GM23338 (cell line): Measurements from ENCODE around the gene CBLC. TPM values are rescaled to one million over a fixed set of nuclear protein-coding genes. Genes with fewer than 3 reads are reported as not detected.

ENCODE experiments used
- ATAC-seq: fragments of 200-7000 bp; cut with Tn5 transposase; 3 replicates; pipeline ENCODE4 v1.9.1; 2020
- DNase-seq: peaks from one replicate; pipeline ENCODE4 v3.0.0-alpha.2; 2015; ENCODE audit warnings: low spot score
- H2AFZ ChIP-seq: fragments of 200-600 bp; sonication (generic); 2 replicates; pipeline ENCODE4 v1.8.0; 2016; ENCODE audit warnings: antibody characterized with exemption, mild to moderate bottlenecking, moderate library complexity
- H3F3A ChIP-seq: fragments of 200-600 bp; sonication (generic); replicated peaks from 2 replicates; pipeline ENCODE4 v1.8.0; 2017; ENCODE audit warnings: antibody characterized with exemption, mixed run types, low read depth
- H3K27ac ChIP-seq: fragments of 200-600 bp; sonication (generic); 2 replicates; pipeline ENCODE4 v1.6.1; 2016; ENCODE audit warnings: low read depth
- H3K27me3 ChIP-seq: fragments of 200-600 bp; sonication (generic); 2 replicates; pipeline ENCODE4 v1.8.0; 2016; ENCODE audit warnings: mild to moderate bottlenecking, mixed run types, moderate library complexity; ENCODE audit not compliant: insufficient read depth
- H3K36me3 ChIP-seq: fragments of 200-600 bp; sonication (generic); 2 replicates; pipeline ENCODE4 v1.8.0; 2016; ENCODE audit warnings: mild to moderate bottlenecking; ENCODE audit not compliant: insufficient read depth
- H3K4me1 ChIP-seq: fragments of 200-600 bp; sonication (generic); 2 replicates; pipeline ENCODE4 v1.8.0; 2016; ENCODE audit warnings: mild to moderate bottlenecking, moderate library complexity; ENCODE audit not compliant: insufficient read depth
- H3K4me2 ChIP-seq: fragments of 200-600 bp; sonication (generic); 2 replicates; pipeline ENCODE4 v1.7.1; 2017; ENCODE audit warnings: mixed run types
- H3K4me3 ChIP-seq: fragments of 200-600 bp; sonication (generic); 2 replicates; pipeline ENCODE4 v1.6.1; 2016; ENCODE audit warnings: mixed run types
- H3K79me2 ChIP-seq: fragments of 200-600 bp; sonication (generic); replicated peaks from 2 replicates; pipeline ENCODE4 v1.8.0; 2017; ENCODE audit warnings: mild to moderate bottlenecking; ENCODE audit not compliant: insufficient read depth
- H3K9me2 ChIP-seq: fragments of 200-600 bp; sonication (generic); 2 replicates; pipeline ENCODE4 v1.8.0; 2017; ENCODE audit not compliant: insufficient read depth
- H4K20me1 ChIP-seq: fragments of 200-600 bp; sonication (generic); replicated peaks from 2 replicates; pipeline ENCODE4 v1.8.0; 2017; ENCODE audit warnings: mild to moderate bottlenecking; ENCODE audit not compliant: insufficient read depth
- H3K27ac Mint-ChIP-seq: 2 replicates; pipeline ENCODE4 v1.8.0; 2020; ENCODE audit warnings: inconsistent platforms, mild to moderate bottlenecking, moderate library complexity, mixed read lengths
- H3K27me3 Mint-ChIP-seq: 3 replicates; pipeline ENCODE4 v1.8.0; 2022; ENCODE audit warnings: low read depth, mild to moderate bottlenecking, moderate library complexity, mixed read lengths, inconsistent platforms; ENCODE audit not compliant: insufficient read depth, poor library complexity
- H3K36me3 Mint-ChIP-seq: 3 replicates; pipeline ENCODE4 v1.8.0; 2021; ENCODE audit warnings: low read depth, mild to moderate bottlenecking, inconsistent platforms, moderate library complexity, mixed read lengths
- H3K4me1 Mint-ChIP-seq: 3 replicates; pipeline ENCODE4 v1.8.0; 2020; ENCODE audit warnings: mild to moderate bottlenecking, inconsistent platforms, mixed read lengths
- H3K4me3 Mint-ChIP-seq: 3 replicates; pipeline ENCODE4 v1.8.0; 2021; ENCODE audit warnings: moderate library complexity, mild to moderate bottlenecking, inconsistent platforms, mixed read lengths
- H3K9me3 Mint-ChIP-seq: 3 replicates; pipeline ENCODE4 v1.8.0; 2020; ENCODE audit warnings: moderate library complexity, mild to moderate bottlenecking, inconsistent platforms, mixed read lengths
- CREB1 ChIP-seq: fragments of 250-450 bp; sonication (Bioruptor Pico); IDR thresholded peaks from 2 replicates; pipeline ENCODE4 v1.5.0; 2020; ENCODE audit warnings: low read depth, mild to moderate bottlenecking, moderate library complexity
- EZH2 ChIP-seq: fragments of 200-600 bp; sonication (generic); IDR thresholded peaks from one replicate; pipeline ENCODE4 v1.8.0; 2017; ENCODE audit warnings: antibody characterized with exemption, mild to moderate bottlenecking, low read depth; ENCODE audit not compliant: unreplicated experiment
- EZH2phosphoT487 ChIP-seq: fragments of 200-600 bp; sonication (generic); IDR thresholded peaks from one replicate; pipeline ENCODE4 v1.8.1; 2018; ENCODE audit warnings: antibody characterized with exemption; ENCODE audit not compliant: unreplicated experiment
- JUNB ChIP-seq: IDR thresholded peaks from one replicate; pipeline ENCODE4 v1.6.1; 2016; ENCODE audit warnings: antibody characterized with exemption; ENCODE audit not compliant: unreplicated experiment
- NANOG ChIP-seq: IDR thresholded peaks from 2 replicates; pipeline ENCODE4 v1.6.1; 2016; ENCODE audit warnings: antibody characterized with exemption, borderline replicate concordance
- POLR2AphosphoS5 ChIP-seq: IDR thresholded peaks from 2 replicates; pipeline ENCODE4 v1.6.1; 2016; ENCODE audit warnings: antibody characterized with exemption, low read depth
- STAT1 ChIP-seq: IDR thresholded peaks from one replicate; pipeline ENCODE4 v1.6.1; 2016; ENCODE audit warnings: antibody characterized with exemption; ENCODE audit not compliant: unreplicated experiment
- ZNF114 ChIP-seq: fragments of 250-450 bp; sonication (Bioruptor Pico); IDR thresholded peaks from 2 replicates; pipeline ENCODE4 v1.5.0; 2020; ENCODE audit warnings: mild to moderate bottlenecking, moderate library complexity
- ZNF331 ChIP-seq: fragments of 250-450 bp; sonication (Bioruptor Pico); IDR thresholded peaks from 2 replicates; pipeline ENCODE4 v1.5.0; 2020; ENCODE audit warnings: low read depth, mild to moderate bottlenecking, moderate library complexity
- polyA plus RNA-seq: library from polyadenylated mRNA; unstranded; fragments of >200 nt; fragmentation: Nextera tagmentation; extraction: Ambion mirVana; gene quantifications from 2 replicates; pipeline ENCODE4 v1.2.1, GENCODE V29; 2016
- total RNA-seq: library from RNA; depleted of rRNA; stranded (reverse); fragments of >200 nt; shearing (Covaris generic); gene quantifications from 2 replicates; pipeline ENCODE4 v1.2.3, GENCODE V29; 2014
- TF ChIP-seq, protein P1 (sequence below): IDR thresholded peaks from 2 replicates; pipeline ENCODE4 v1.6.1; 2016; ENCODE audit warnings: antibody characterized with exemption
- TF ChIP-seq, protein P2 (sequence below), 2 experiments: fragments of 200-600 bp in 1 of 2; sonication (generic) in 1 of 2; conservative IDR thresholded peaks; 2 replicates each; pipeline versions ENCODE4 v1.5.1 to v1.6.1; 2016 to 2017; ENCODE audit warnings: antibody characterized with exemption in 2 of 2, low read depth in 2 of 2, mild to moderate bottlenecking in 2 of 2, moderate library complexity in 1 of 2
- TF ChIP-seq, protein P3 (sequence below): IDR thresholded peaks from one replicate; pipeline ENCODE4 v1.6.1; 2018; ENCODE audit warnings: antibody characterized with exemption; ENCODE audit not compliant: unreplicated experiment
- TF ChIP-seq, protein P4 (sequence below): fragments of 250-450 bp; sonication (Bioruptor Pico); IDR thresholded peaks from 2 replicates; pipeline ENCODE4 v1.5.0; 2020; ENCODE audit warnings: mild to moderate bottlenecking, moderate library complexity

Gene CBLC
- total and polyA plus RNA-seq, 2 experiments from 2014 or later: 14.5 to 29.3 TPM

DNA sequence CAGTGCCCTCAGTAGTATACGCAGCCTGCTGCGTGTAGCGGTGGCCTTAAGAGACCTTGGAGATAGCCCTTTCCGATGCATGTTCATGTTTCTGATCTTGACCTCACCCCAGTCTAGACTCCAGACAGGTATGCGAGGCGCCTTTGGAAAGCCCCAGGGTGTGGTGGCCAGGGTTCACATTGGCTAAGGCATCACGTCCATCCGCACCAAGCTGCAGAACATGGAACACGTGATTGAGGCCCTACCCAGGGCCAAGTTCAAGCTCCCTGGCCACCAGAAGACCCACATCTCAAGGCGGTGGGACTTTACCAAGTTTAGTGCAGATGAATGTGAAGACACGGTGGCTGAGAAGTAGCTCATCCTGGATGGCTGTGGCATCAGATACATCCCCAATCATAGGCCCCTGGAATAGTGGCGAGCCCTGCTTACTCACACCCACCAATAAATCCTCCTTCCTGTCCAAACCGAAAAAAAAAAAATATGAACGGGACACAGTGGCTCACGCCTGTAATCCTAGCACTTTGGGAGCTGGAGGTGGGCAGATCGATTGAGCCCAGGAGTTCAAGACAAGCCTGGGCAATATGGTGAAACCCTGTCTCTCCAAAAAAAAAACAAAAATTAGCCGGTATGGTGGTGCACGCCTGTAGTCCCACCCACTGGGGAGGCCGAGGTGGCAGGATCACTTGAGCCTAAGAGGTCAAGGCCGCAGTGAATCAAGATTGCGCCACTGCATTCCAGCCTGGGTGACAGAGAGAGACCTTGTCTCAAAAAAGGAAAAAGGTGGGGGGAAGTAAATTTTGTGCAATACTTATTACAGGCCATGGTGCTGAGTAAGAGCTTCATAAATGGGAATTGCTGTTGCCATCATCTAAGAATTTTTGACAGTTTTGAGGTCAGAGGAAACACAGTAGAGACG, 12.4 kb upstream of the CBLC start:
- no peaks in the 10 kb centered on the region for H4K20me1 ChIP-seq
- no peak overlapping the region for H2AFZ ChIP-seq
- Mint-ChIP-seq H3K27ac (no peak overlapping the region), H3K4me1 (no peaks in the 10 kb centered on the region; the same call in 2 of the 3 replicates), H3K4me3 (no peak overlapping the region), H3K36me3 (no peaks in the 10 kb centered on the region), H3K27me3 (peaks cover 17% of the 10 kb centered on the region), H3K9me3 (peaks cover 14% of the 10 kb centered on the region; the same call in 2 of the 3 replicates)
- no peak overlapping the region for H3K27ac ChIP-seq
- no peaks in the 10 kb centered on the region for H3K36me3 ChIP-seq
- H3K9me2 ChIP-seq: no peaks in the 10 kb centered on the region
- ATAC-seq: no peak
- no peaks in the 10 kb centered on the region for H3K27me3 ChIP-seq
- no peak for DNase-seq
- H3K4me1 ChIP-seq: no peaks in the 10 kb centered on the region
- no peaks in the 10 kb centered on the region for H3K79me2 ChIP-seq
- 0 out of 2 replicates have a peak, but pooled peaks cover 4% of the 10 kb centered on the region for H3F3A ChIP-seq
- no peak for TF ChIP-seq POLR2AphosphoS5
- TF ChIP-seq EZH2: no peak
- no peak for TF ChIP-seq NANOG
- TF ChIP-seq, protein P1, sequence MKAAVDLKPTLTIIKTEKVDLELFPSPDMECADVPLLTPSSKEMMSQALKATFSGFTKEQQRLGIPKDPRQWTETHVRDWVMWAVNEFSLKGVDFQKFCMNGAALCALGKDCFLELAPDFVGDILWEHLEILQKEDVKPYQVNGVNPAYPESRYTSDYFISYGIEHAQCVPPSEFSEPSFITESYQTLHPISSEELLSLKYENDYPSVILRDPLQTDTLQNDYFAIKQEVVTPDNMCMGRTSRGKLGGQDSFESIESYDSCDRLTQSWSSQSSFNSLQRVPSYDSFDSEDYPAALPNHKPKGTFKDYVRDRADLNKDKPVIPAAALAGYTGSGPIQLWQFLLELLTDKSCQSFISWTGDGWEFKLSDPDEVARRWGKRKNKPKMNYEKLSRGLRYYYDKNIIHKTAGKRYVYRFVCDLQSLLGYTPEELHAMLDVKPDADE: no peak
- no peak for TF ChIP-seq JUNB
- TF ChIP-seq ZNF114 (CRISPR knock-in tag): no peak
- TF ChIP-seq EZH2phosphoT487: no peak
- TF ChIP-seq, protein P2, sequence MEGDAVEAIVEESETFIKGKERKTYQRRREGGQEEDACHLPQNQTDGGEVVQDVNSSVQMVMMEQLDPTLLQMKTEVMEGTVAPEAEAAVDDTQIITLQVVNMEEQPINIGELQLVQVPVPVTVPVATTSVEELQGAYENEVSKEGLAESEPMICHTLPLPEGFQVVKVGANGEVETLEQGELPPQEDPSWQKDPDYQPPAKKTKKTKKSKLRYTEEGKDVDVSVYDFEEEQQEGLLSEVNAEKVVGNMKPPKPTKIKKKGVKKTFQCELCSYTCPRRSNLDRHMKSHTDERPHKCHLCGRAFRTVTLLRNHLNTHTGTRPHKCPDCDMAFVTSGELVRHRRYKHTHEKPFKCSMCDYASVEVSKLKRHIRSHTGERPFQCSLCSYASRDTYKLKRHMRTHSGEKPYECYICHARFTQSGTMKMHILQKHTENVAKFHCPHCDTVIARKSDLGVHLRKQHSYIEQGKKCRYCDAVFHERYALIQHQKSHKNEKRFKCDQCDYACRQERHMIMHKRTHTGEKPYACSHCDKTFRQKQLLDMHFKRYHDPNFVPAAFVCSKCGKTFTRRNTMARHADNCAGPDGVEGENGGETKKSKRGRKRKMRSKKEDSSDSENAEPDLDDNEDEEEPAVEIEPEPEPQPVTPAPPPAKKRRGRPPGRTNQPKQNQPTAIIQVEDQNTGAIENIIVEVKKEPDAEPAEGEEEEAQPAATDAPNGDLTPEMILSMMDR (conservative IDR thresholded peaks at IDR 0.05; ENCODE audit: low read depth in 2 of 2): no peak
- no peak for TF ChIP-seq CREB1 (CRISPR knock-in tag)
- TF ChIP-seq, protein P3, sequence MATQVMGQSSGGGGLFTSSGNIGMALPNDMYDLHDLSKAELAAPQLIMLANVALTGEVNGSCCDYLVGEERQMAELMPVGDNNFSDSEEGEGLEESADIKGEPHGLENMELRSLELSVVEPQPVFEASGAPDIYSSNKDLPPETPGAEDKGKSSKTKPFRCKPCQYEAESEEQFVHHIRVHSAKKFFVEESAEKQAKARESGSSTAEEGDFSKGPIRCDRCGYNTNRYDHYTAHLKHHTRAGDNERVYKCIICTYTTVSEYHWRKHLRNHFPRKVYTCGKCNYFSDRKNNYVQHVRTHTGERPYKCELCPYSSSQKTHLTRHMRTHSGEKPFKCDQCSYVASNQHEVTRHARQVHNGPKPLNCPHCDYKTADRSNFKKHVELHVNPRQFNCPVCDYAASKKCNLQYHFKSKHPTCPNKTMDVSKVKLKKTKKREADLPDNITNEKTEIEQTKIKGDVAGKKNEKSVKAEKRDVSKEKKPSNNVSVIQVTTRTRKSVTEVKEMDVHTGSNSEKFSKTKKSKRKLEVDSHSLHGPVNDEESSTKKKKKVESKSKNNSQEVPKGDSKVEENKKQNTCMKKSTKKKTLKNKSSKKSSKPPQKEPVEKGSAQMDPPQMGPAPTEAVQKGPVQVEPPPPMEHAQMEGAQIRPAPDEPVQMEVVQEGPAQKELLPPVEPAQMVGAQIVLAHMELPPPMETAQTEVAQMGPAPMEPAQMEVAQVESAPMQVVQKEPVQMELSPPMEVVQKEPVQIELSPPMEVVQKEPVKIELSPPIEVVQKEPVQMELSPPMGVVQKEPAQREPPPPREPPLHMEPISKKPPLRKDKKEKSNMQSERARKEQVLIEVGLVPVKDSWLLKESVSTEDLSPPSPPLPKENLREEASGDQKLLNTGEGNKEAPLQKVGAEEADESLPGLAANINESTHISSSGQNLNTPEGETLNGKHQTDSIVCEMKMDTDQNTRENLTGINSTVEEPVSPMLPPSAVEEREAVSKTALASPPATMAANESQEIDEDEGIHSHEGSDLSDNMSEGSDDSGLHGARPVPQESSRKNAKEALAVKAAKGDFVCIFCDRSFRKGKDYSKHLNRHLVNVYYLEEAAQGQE: no peak
- no peak for TF ChIP-seq STAT1
- TF ChIP-seq ZNF331 (CRISPR knock-in tag): no peak
- TF ChIP-seq, protein P4, sequence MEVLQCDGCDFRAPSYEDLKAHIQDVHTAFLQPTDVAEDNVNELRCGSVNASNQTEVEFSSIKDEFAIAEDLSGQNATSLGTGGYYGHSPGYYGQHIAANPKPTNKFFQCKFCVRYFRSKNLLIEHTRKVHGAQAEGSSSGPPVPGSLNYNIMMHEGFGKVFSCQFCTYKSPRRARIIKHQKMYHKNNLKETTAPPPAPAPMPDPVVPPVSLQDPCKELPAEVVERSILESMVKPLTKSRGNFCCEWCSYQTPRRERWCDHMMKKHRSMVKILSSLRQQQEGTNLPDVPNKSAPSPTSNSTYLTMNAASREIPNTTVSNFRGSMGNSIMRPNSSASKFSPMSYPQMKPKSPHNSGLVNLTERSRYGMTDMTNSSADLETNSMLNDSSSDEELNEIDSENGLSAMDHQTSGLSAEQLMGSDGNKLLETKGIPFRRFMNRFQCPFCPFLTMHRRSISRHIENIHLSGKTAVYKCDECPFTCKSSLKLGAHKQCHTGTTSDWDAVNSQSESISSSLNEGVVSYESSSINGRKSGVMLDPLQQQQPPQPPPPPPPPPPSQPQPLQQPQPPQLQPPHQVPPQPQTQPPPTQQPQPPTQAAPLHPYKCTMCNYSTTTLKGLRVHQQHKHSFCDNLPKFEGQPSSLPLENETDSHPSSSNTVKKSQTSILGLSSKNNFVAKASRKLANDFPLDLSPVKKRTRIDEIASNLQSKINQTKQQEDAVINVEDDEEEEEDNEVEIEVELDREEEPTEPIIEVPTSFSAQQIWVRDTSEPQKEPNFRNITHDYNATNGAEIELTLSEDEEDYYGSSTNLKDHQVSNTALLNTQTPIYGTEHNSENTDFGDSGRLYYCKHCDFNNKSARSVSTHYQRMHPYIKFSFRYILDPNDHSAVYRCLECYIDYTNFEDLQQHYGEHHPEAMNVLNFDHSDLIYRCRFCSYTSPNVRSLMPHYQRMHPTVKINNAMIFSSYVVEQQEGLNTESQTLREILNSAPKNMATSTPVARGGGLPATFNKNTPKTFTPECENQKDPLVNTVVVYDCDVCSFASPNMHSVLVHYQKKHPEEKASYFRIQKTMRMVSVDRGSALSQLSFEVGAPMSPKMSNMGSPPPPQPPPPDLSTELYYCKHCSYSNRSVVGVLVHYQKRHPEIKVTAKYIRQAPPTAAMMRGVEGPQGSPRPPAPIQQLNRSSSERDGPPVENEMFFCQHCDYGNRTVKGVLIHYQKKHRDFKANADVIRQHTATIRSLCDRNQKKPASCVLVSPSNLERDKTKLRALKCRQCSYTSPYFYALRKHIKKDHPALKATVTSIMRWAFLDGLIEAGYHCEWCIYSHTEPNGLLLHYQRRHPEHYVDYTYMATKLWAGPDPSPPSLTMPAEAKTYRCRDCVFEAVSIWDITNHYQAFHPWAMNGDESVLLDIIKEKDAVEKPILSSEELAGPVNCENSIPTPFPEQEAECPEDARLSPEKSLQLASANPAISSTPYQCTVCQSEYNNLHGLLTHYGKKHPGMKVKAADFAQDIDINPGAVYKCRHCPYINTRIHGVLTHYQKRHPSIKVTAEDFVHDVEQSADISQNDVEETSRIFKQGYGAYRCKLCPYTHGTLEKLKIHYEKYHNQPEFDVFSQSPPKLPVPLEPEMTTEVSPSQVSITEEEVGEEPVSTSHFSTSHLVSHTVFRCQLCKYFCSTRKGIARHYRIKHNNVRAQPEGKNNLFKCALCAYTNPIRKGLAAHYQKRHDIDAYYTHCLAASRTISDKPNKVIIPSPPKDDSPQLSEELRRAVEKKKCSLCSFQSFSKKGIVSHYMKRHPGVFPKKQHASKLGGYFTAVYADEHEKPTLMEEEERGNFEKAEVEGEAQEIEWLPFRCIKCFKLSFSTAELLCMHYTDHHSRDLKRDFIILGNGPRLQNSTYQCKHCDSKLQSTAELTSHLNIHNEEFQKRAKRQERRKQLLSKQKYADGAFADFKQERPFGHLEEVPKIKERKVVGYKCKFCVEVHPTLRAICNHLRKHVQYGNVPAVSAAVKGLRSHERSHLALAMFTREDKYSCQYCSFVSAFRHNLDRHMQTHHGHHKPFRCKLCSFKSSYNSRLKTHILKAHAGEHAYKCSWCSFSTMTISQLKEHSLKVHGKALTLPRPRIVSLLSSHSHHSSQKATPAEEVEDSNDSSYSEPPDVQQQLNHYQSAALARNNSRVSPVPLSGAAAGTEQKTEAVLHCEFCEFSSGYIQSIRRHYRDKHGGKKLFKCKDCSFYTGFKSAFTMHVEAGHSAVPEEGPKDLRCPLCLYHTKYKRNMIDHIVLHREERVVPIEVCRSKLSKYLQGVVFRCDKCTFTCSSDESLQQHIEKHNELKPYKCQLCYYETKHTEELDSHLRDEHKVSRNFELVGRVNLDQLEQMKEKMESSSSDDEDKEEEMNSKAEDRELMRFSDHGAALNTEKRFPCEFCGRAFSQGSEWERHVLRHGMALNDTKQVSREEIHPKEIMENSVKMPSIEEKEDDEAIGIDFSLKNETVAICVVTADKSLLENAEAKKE (CRISPR knock-in tag): no peak
- H3K4me2 ChIP-seq: no peak overlapping the region
- no peak overlapping the region for H3K4me3 ChIP-seq
